ENCODE measurements around the gene ENPP1. TPM values are rescaled to one million over a fixed set of nuclear protein-coding genes. Genes with fewer than 3 reads are reported as not detected.

ENPP1 gene
- total RNA-seq, 1 experiment from 2014 or later, result 6.5 TPM

DNA sequence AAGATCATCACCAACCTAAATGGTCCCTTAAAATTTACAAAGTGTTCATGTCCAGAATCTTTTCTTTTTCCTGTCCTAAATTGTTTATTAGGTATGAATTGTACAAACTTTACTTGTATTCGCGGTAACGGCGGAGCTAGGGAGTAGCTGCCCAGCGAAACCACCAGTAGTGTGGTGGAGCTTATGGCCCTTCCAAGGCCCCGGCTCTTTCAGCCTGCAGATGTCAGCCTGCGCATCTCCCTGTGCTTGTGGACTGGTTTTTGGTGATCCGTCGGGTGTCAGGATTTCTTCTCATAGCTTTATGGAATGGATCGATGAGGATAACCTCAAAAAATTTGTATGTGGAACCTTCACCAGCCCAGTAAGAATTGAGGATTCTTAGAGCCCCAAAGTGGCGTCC, 27.2 kb upstream of the ENPP1 start:
- Histone ChIP-seq H3K9ac (ENCODE audit: low read length) (no peak overlapping the region), H3K27me3 (ENCODE audit: insufficient read depth, low read length) (no peaks in the 10 kb centered on the region), H3K27ac (ENCODE audit: low read depth, low read length) (no peak overlapping the region), H3K36me3 (ENCODE audit: control insufficient read depth in 1 of 2, insufficient read depth in 2 of 2, low read length in 2 of 2) (no peaks in the 10 kb centered on the region), H4K20me1 (ENCODE audit: insufficient read depth) (no peaks in the 10 kb centered on the region), H3K79me2 (ENCODE audit: insufficient read depth, low read length) (no peaks in the 10 kb centered on the region), H3K4me2 (ENCODE audit: low read length) (no peak overlapping the region), H3K9me3 (ENCODE audit: control insufficient read depth in 1 of 2, insufficient read depth in 1 of 2, low read depth in 1 of 2, low read length in 2 of 2) (no peaks in the 10 kb centered on the region), H2AFZ (ENCODE audit: low read depth, low read length, poor library complexity, severe bottlenecking) (no peak overlapping the region), H3K9me2 (ENCODE audit: insufficient read depth) (no peaks in the 10 kb centered on the region), H3K4me3 (replicated peaks in 1 of 2; ENCODE audit: low read depth in 1 of 2, low read length in 2 of 2) (no peak overlapping the region), H3K4me1 (ENCODE audit: control insufficient read depth in 1 of 2, insufficient read depth in 2 of 2, low read length in 2 of 2) (no peaks in the 10 kb centered on the region)
- DNase-seq (ENCODE audit: low read depth, low spot score) (no peak), ATAC-seq (no peak)
- no TSS peak for BruUV-seq (replicated peaks)
- POLR2A ChIA-PET, result no interaction called here
- RAD21 ChIA-PET (ENCODE audit: low non-redundant PET in 1 of 2, low total read pairs in 2 of 2, uncharacterized antibody in 2 of 2, unreplicated experiment in 2 of 2), result no interaction called here
- no peak for TF ChIP-seq POLR2A (IDR thresholded peaks at IDR 0.05; ENCODE audit: borderline replicate concordance, extremely low read depth, insufficient read depth, insufficient read length)
- TF ChIP-seq REST (IDR thresholded peaks at IDR 0.05; ENCODE audit: low read depth), result no peak
- no peak for TF ChIP-seq ATF3 (IDR thresholded peaks at IDR 0.05)
- no peak for TF ChIP-seq EGR1 (IDR thresholded peaks at IDR 0.05; ENCODE audit: low read depth)
- no peak for TF ChIP-seq JUND (IDR thresholded peaks at IDR 0.05)
- TF ChIP-seq CEBPB (IDR thresholded peaks at IDR 0.05; ENCODE audit: low read depth), result no peak
- TF ChIP-seq CTCF (IDR thresholded peaks at IDR 0.05 in 2 of 3, conservative IDR thresholded peaks at IDR 0.05 in 1 of 3; ENCODE audit: borderline replicate concordance in 1 of 3, insufficient read depth in 1 of 3, low read depth in 2 of 3, low read length in 2 of 3), result no peak
- no peak for TF ChIP-seq ZFX (IDR thresholded peaks at IDR 0.05)
- TF ChIP-seq SIN3A (IDR thresholded peaks at IDR 0.05; ENCODE audit: low read depth), result no peak
- TF ChIP-seq POLR2AphosphoS5 (IDR thresholded peaks at IDR 0.05; ENCODE audit: low read depth, low read length), result no peak
- TF ChIP-seq SP1 (IDR thresholded peaks at IDR 0.05; ENCODE audit: low read depth), result no peak
- TF ChIP-seq YY1 (IDR thresholded peaks at IDR 0.05; ENCODE audit: extremely low read depth, insufficient replicate concordance, low read depth, low read length), result no peak
- CTCF ChIA-PET, result interaction anchor here (3.3 kb wide), 1 partner anchor 130 kb away, joined by 25 read pairs; no protein-coding TSS in a partner anchor
- intact Hi-C loops (cut with micrococcal nuclease), result no loop called here

Data from HCT116 (cell line).